ENCODE results near the gene HECW1. TPM values are rescaled to one million over a fixed set of nuclear protein-coding genes. Genes with fewer than 3 reads are reported as not detected.
"Not testable (repeated sequence)": the region's sequence is repeated elsewhere in the genome, so short reads cannot be mapped to it uniquely, and the experiment has no call there.

The HECW1 gene
- total RNA-seq, 1 experiment from 2014 or later: 19.1 TPM

GRCh38 chr7:43479042-43479441, 366.6 kb downstream of the HECW1 start:
- Histone ChIP-seq H3K27ac (no peak overlapping the region), H3K4me3 (no peak overlapping the region), H3K9me3 (replicated peaks) (no peaks in the 10 kb centered on the region), H3K27me3 (replicated peaks) (no peaks in the 10 kb centered on the region), H3K4me1 (replicated peaks) (peaks cover 8% of the 10 kb centered on the region), H3K36me3 (no peaks in the 10 kb centered on the region)
- no peak for DNase-seq (ENCODE audit: low read depth in 1 of 2, low spot score in 2 of 2)

- H3K27ac ChIP-seq: no peak overlapping the region
- no peaks in the 10 kb centered on the region for H3K27me3 ChIP-seq (replicated peaks)
- DNase-seq (ENCODE audit: low read depth in 1 of 2, low spot score in 2 of 2): no peak
- no peak overlapping the region for H3K4me3 ChIP-seq
- H3K4me1 ChIP-seq (replicated peaks): peaks cover 8% of the 10 kb centered on the region
- no peaks in the 10 kb centered on the region for H3K36me3 ChIP-seq
- no peaks in the 10 kb centered on the region for H3K9me3 ChIP-seq (replicated peaks)
Observed at GRCh38 chr7:43479543-43479942, 367.1 kb downstream of the HECW1 start.

GRCh38 chr7:43480581-43480980, 368.1 kb downstream of the HECW1 start:
- Histone ChIP-seq H3K4me3 (no peak overlapping the region), H3K27ac (no peak overlapping the region)
- no peak for DNase-seq (ENCODE audit: low read depth in 1 of 2, low spot score in 2 of 2)

GRCh38 chr7:43481902-43482678, 369.6 kb downstream of the HECW1 start:
- Histone ChIP-seq H3K9me3 (replicated peaks) (no peaks in the 10 kb centered on the region), H3K4me1 (replicated peaks) (peaks cover 8% of the 10 kb centered on the region), H3K27ac (no peak overlapping the region), H3K27me3 (replicated peaks) (no peaks in the 10 kb centered on the region), H3K4me3 (no peak overlapping the region), H3K36me3 (no peaks in the 10 kb centered on the region)
- DNase-seq (ENCODE audit: low read depth in 1 of 2, low spot score in 2 of 2): no peak

More at GRCh38 chr7:43480581-43480980, 368.1 kb downstream of the HECW1 start:
- Histone ChIP-seq H3K4me1 (replicated peaks) (peaks cover 8% of the 10 kb centered on the region), H3K9me3 (replicated peaks) (no peaks in the 10 kb centered on the region), H3K36me3 (no peaks in the 10 kb centered on the region), H3K27me3 (replicated peaks) (no peaks in the 10 kb centered on the region)

GRCh38 chr7:43482679-43483252, 370.3 kb downstream of the HECW1 start:
- no peaks in the 10 kb centered on the region for H3K36me3 ChIP-seq
- no peaks in the 10 kb centered on the region for H3K27me3 ChIP-seq (replicated peaks)
- H3K27ac ChIP-seq: no peak overlapping the region
- H3K4me3 ChIP-seq: no peak overlapping the region
- no peaks in the 10 kb centered on the region for H3K9me3 ChIP-seq (replicated peaks)
- no peak for DNase-seq (ENCODE audit: low read depth in 1 of 2, low spot score in 2 of 2)
- H3K4me1 ChIP-seq (replicated peaks): peaks cover 8% of the 10 kb centered on the region

- Histone ChIP-seq H3K27me3 (replicated peaks) (no peaks in the 10 kb centered on the region), H3K27ac (no peak overlapping the region), H3K4me3 (no peak overlapping the region), H3K4me1 (replicated peaks) (peaks cover 8% of the 10 kb centered on the region), H3K9me3 (replicated peaks) (no peaks in the 10 kb centered on the region), H3K36me3 (no peaks in the 10 kb centered on the region)
- no peak for DNase-seq (ENCODE audit: low read depth in 1 of 2, low spot score in 2 of 2)
Observed at GRCh38 chr7:43484678-43485395, 372.4 kb downstream of the HECW1 start.

GRCh38 chr7:43485580-43485979, 373.1 kb downstream of the HECW1 start:
- Histone ChIP-seq H3K27me3 (replicated peaks) (no peaks in the 10 kb centered on the region), H3K9me3 (replicated peaks) (no peaks in the 10 kb centered on the region), H3K36me3 (no peaks in the 10 kb centered on the region), H3K27ac (no peak overlapping the region), H3K4me1 (replicated peaks) (peaks cover 8% of the 10 kb centered on the region), H3K4me3 (no peak overlapping the region)
- DNase-seq (ENCODE audit: low read depth in 1 of 2, low spot score in 2 of 2): no peak

GRCh38 chr7:43486008-43486407, 373.6 kb downstream of the HECW1 start:
- H3K27me3 ChIP-seq (replicated peaks); H3K27ac ChIP-seq; H3K9me3 ChIP-seq (replicated peaks); H3K4me1 ChIP-seq (replicated peaks); DNase-seq (ENCODE audit: low read depth in 1 of 2, low spot score in 2 of 2); H3K36me3 ChIP-seq; H3K4me3 ChIP-seq: not testable (repeated sequence)

- no peaks in the 10 kb centered on the region for H3K36me3 ChIP-seq
- H3K27me3 ChIP-seq (replicated peaks): no peaks in the 10 kb centered on the region
- no peak for DNase-seq (ENCODE audit: low read depth in 1 of 2, low spot score in 2 of 2)
- no peak overlapping the region for H3K27ac ChIP-seq
- no peaks in the 10 kb centered on the region for H3K9me3 ChIP-seq (replicated peaks)
- no peak overlapping the region for H3K4me3 ChIP-seq
- H3K4me1 ChIP-seq (replicated peaks): peaks cover 9% of the 10 kb centered on the region
Observed at GRCh38 chr7:43486634-43487033, 374.2 kb downstream of the HECW1 start.

GRCh38 chr7:43487731-43488073, 375.3 kb downstream of the HECW1 start:
- Histone ChIP-seq H3K36me3 (no peaks in the 10 kb centered on the region), H3K27ac (no peak overlapping the region), H3K4me3 (no peak overlapping the region), H3K27me3 (replicated peaks) (no peaks in the 10 kb centered on the region), H3K4me1 (replicated peaks) (peaks cover 10% of the 10 kb centered on the region), H3K9me3 (replicated peaks) (no peaks in the 10 kb centered on the region)
- no peak for DNase-seq (ENCODE audit: low read depth in 1 of 2, low spot score in 2 of 2)

- Histone ChIP-seq H3K27me3 (replicated peaks) (no peaks in the 10 kb centered on the region), H3K36me3 (no peaks in the 10 kb centered on the region), H3K9me3 (replicated peaks) (no peaks in the 10 kb centered on the region), H3K4me3 (no peak overlapping the region), H3K4me1 (replicated peaks) (peaks cover 10% of the 10 kb centered on the region), H3K27ac (no peak overlapping the region)
- no peak for DNase-seq (ENCODE audit: low read depth in 1 of 2, low spot score in 2 of 2)
Observed at GRCh38 chr7:43489257-43489656, 376.8 kb downstream of the HECW1 start.

GRCh38 chr7:43490016-43490415, 377.6 kb downstream of the HECW1 start:
- Histone ChIP-seq H3K27me3 (replicated peaks) (no peaks in the 10 kb centered on the region), H3K4me3 (no peak overlapping the region), H3K4me1 (replicated peaks) (peaks cover 10% of the 10 kb centered on the region), H3K36me3 (no peaks in the 10 kb centered on the region), H3K27ac (no peak overlapping the region), H3K9me3 (replicated peaks) (no peaks in the 10 kb centered on the region)
- no peak for DNase-seq (ENCODE audit: low read depth in 1 of 2, low spot score in 2 of 2)

- Histone ChIP-seq H3K9me3 (replicated peaks) (no peaks in the 10 kb centered on the region), H3K4me3 (no peak overlapping the region), H3K4me1 (replicated peaks) (peaks cover 10% of the 10 kb centered on the region), H3K27me3 (replicated peaks) (no peaks in the 10 kb centered on the region), H3K27ac (no peak overlapping the region), H3K36me3 (no peaks in the 10 kb centered on the region)
- DNase-seq (ENCODE audit: low read depth in 1 of 2, low spot score in 2 of 2): no peak
Observed at GRCh38 chr7:43491123-43491522, 378.7 kb downstream of the HECW1 start.

GRCh38 chr7:43491984-43492383, 379.5 kb downstream of the HECW1 start:
- H3K27me3 ChIP-seq (replicated peaks): no peaks in the 10 kb centered on the region
- no peak overlapping the region for H3K27ac ChIP-seq
- DNase-seq (ENCODE audit: low read depth in 1 of 2, low spot score in 2 of 2): peak in 1 of 2 experiments; percentile 34
- no peak overlapping the region for H3K4me3 ChIP-seq
- H3K9me3 ChIP-seq (replicated peaks): no peaks in the 10 kb centered on the region
- H3K36me3 ChIP-seq: no peaks in the 10 kb centered on the region
- peaks cover 10% of the 10 kb centered on the region for H3K4me1 ChIP-seq (replicated peaks)
